ENCODE results near the gene PUS7.

DNA sequence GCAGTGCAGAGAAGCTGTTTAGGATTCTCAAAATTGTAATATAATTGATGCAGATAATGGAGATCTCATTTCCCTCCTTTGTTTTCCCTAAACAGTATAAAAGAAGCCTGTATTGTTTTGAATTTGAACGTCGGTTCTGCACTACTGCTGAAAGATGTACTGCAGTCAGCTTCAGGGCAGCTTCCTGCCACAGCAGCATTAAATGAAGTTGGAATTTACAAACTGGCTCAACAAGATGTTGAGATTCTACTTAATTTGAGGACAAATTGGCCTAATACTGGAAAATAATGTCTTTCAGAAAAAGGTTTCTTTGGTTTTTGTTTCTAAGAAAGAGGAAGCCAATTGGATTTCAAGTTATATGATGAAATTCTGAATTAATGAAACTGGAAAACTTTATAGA, 45.0 kb upstream of the PUS7 start:
- TF ChIP-seq EP300 (IDR thresholded peaks at IDR 0.05) (no peak), POLR2AphosphoS5 (IDR thresholded peaks at IDR 0.05) (no peak)

Measured in stomach (tissue), 4 donors.